Amygdala (tissue), 56 donors: ENCODE data around the gene CNOT9.

Source experiments
- DNase-seq, 56 donors: peaks; one replicate each; lab custom pipeline; 2025; lab: John Stamatoyannopoulos, UW

The CNOT9 gene

GRCh38 chr2:218577482-218578220 is 9.0 kb downstream of the CNOT9 start:
- no peak for DNase-seq

GRCh38 chr2:218578272-218578877 is 9.7 kb downstream of the CNOT9 start:
- DNase-seq, result no peak

- no peak for DNase-seq
Measured at GRCh38 chr2:218582076-218582475, 13.4 kb downstream of the CNOT9 start.

DNA sequence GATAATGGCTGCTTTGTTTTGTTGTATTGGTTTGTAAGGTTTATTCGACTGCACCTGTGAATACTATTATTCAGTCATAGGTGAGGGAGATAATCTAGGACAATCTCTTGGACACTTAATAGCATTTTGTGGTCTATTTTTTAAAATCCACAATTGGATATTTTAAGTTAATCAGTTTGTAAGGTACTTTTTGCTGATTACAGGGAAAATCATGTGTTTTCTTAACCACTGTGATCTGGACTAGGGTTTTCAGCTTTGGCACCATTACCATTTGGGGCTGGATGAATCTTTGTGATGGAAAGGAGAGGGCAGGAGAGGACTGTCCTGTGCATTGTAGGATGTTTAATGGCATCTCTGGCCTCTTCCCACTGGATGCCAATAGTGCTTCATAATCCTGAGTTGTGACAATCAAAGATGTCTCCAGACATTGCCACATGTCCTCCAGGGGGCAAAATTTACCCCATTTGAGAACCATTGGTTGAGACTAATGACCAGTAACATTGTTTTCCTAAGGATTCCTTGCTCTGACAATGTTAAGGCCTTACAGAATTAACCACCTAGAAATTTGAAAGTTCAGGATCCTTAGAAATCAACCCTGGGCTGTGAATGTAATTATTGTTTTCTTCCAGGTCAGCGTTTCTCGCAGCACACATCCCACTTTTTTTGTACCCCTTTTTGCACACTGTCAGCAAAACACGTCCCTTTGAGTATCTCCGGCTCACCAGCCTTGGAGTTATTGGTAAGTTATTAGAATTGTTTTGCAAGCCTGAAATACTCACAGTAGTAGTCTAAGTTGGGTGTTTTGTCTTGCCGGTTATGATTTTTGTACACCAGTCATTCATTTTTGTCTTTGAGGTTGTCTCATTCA is 15.6 kb downstream of the CNOT9 start:
- no peak for DNase-seq

- no peak for DNase-seq
Measured at GRCh38 chr2:218585541-218585940, 16.9 kb downstream of the CNOT9 start.

DNA sequence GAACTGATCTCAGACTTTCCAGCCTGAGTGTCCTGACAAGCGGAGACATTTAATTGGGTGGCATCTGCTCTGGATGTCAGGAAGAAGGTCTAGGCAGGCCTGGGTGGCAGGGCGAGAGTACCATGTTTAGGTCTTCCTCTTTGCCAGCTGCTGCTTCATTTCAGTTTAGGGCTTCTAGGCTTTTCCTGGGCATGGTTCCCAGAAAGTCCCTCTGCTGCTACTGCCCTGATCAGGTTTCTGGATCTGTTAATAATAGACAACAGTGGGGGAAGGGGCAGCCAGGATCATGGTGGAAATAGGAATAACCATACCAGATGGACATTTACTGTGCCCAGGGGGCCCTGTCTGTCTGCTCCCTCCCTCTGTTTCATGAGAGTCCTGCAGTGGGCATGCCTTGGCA is 36.8 kb downstream of the CNOT9 start:
- peak in 4 of 56 donors; percentile 2 to 16 (median 13) for DNase-seq

DNA sequence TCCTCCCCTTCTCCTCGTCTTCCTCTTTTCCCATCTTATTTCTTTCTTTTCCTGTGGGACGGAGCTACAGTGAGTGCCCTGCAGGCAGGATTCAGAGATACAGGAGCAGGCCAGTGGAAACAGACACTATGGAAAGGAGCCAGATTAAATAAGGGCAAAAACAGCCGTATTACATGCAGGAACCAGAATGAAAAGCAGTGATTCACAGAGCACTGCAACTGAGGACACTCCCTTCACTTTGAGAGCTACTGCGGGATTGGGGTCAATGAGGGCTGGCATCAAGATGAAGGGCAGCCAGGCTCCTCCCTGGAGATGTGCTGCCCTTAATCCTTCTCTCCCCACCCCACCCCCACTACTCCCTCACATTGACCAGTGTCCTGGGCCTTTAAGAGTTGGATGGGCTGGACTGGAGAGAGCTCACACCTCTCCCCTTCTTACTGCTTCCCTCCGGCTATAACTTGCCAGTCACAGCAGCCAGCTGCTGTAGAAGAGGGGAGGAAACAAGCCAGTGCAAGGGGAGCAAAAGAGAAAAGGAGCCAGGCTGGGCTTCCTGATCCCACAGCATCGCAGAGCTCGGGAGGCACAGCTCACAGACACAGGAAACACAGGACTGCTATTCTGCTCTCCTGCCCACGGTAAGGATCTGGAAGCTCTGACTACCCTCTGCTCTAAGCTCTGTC is 38.9 kb downstream of the CNOT9 start, which contains the start of gene PLCD4:
PLCD4 (plus strand) TSS at position 464 of the 680 bp plus-strand sequence. CDS start 7,841 bp downstream, outside the sequence.
- DNase-seq, result peak in 1 of 56 donors; percentile 6

DNA sequence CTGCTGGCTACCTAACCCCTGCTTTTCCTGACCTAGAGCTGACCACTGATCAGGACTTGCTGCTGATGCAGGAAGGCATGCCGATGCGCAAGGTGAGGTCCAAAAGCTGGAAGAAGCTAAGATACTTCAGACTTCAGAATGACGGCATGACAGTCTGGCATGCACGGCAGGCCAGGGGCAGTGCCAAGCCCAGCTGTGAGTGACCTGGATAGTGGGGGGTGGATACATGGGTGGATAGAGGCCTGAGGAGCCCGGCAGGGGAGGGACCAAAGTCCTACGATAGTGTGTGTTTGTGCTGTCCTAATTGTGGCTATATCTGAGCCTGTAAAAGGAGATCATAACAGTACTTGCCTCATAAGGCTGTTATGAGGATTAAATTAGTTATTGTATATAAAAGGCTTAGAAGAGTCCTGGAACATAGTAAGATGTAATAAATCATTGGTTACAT is 47.3 kb downstream of the CNOT9 start:
- no peak for DNase-seq

DNA sequence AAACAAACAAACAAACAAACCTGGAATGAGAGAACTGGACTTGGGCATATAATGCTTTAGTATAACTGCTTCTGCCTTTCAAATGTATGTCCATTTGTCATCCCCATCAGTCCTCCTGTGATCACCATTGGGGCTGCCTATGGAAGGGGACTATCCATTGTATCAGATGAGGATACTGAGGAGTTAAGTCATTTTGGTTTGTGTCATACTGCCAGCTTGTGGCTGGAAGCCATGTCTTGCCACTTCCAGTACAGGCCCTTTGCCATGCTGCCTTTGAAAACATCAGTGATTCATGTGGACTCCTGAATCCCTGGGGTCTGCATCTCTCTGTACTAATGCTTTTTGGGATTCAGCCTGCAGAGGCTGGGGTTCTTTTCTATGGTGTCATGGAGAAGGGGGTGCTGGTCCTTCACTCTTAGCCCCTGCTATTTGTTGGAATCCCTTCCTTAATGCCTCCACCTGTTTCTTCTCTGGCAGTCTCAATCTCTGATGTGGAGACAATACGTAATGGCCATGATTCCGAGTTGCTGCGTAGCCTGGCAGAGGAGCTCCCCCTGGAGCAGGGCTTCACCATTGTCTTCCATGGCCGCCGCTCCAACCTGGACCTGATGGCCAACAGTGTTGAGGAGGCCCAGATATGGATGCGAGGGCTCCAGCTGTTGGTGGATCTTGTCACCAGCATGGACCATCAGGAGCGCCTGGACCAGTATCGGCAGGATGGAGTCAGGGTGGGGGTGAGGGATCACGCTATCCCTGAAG is 49.6 kb downstream of the CNOT9 start:
- DNase-seq, result no peak

DNA sequence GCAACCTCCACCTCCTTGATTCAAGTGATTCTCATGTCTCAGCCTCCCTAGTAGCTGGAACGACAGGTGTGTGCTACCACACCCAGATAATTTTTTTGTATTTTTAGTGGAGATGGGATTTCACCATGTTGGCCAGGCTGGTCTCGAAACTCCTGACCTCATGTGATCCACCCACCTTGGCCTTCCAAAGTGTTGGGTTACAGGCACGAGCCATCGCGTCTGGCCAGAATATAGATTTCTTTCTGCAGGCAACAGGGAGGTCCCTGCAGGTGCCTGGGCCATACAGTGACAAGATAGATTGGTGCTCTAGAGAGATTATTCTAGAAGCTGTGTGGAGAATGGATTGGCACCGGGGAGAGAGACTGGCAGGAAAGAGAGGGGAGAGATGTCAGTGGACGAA is 52.4 kb downstream of the CNOT9 start:
- DNase-seq, result no peak

- DNase-seq, result no peak
Measured at GRCh38 chr2:218622606-218623365, 54.1 kb downstream of the CNOT9 start.

DNA sequence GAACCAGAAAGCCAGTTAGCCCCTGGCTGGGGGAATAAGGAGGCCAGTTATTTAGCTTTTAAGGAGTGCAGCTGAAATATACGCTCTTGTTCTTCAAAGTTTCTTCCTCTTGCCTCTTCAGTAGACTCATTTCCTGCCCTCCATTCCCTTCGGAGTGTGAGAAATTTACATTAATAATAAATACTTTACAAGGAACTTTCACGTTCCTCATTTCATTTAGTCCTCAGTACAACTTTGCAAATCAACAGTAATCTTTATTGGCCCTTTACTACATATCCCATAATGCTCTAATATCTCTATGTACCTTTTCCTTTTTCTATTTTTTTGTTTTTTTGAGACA is 54.7 kb downstream of the CNOT9 start:
- DNase-seq, result no peak

DNA sequence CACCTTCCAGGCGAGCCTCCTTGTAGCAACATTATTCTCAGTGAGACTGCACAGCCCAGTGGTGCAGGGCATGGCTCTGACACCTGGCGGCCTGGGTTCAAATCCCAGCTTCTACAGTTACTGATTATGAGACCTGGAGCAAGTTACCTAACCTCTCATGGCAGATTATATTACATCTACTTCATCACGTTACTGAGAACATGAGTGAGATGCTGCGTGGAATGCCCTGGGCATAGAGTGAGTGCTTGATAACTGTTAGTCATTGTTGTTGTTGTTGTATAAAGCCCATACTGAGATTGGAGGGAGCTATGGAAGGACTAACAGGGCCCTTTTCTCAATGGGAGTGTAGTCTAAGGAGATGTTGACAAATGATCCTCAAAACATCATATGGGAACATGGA is 57.7 kb downstream of the CNOT9 start:
- no peak for DNase-seq

DNA sequence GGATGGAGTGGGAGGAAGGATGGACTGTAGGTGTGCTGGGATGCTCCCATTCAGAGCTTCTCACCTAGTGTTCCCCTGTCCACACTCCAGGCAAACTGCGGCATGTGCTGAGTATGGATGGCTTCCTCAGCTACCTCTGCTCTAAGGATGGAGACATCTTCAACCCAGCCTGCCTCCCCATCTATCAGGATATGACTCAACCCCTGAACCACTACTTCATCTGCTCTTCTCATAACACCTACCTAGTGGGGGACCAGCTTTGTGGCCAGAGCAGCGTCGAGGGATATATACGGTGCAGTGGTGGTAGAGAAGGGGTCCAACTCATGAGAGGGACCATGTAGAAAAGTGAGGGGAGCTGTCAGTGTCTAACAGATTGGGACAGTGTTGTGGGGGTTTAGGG is 59.3 kb downstream of the CNOT9 start:
- DNase-seq, result no peak

DNA sequence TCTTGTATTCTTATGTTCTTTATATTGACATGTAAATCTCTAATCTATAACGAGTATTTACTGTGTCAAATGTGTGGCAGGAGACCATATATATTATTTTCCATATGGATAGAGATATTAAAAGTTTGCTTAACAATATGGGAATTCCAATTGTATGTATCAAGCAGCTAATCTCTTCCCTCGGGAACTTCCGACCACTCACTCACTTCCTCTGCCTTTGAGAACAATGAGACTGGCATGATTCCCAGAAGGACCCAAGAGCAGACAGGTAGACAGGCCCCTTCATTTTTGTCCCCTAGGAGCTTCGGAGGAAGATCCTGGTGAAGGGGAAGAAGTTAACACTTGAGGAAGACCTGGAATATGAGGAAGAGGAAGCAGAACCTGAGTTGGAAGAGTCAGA is 63.2 kb downstream of the CNOT9 start:
- DNase-seq, result no peak

GRCh38 chr2:218635719-218636118 is 67.1 kb downstream of the CNOT9 start:
- no peak for DNase-seq

DNA sequence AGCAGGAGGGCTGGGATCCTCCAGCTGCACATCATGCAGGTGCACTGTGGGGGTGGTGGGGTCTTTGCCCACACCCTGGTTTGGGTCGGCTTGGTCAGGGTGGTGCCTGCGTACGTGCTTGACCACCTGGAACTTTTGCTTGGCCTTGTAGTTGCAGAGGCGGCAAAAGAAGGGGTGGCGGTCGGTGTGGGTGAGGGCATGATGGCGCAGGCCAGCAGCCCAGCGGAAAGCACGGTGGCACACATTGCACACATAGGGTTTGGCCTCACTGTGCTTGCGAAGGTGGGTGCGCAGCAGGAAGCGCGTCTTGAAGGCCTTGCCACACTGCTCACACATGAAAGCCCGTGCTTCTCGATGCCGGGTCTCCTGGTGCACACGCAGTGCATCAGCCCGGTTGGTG is 69.7 kb downstream of the CNOT9 start:
- DNase-seq, result no peak

GRCh38 chr2:218642121-218642656 is 73.5 kb downstream of the CNOT9 start:
- DNase-seq, result no peak

DNA sequence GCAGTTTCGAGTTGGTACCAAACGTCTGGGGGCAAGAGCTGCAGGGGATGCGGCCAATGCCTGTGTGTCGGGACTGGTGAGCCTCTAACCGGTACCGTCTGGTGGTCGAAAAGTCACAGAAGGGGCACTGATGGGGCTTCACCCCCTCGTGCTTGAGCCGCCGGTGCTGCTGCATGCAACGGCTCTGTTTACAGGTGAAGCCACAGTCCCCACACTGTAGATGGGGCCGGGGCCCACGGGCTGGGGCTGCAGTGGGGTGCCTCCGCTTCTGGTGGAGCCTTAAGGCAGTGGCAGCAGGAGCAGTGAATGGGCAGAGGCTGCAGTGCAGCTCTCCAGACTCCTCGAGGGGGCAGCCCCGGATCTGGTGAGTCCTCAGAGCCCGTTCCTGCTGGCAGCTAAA is 74.1 kb downstream of the CNOT9 start:
- DNase-seq, result no peak
